GM12892 (cell line): ENCODE data around the gene BHLHE23.

Experiments used
- POLR2A ChIP-seq: IDR thresholded peaks from 2 replicates; pipeline ENCODE4 v1.6.1; 2011; ENCODE audit warnings: low read depth, low read length, control low read depth
- POLR2AphosphoS5 ChIP-seq: IDR thresholded peaks from 2 replicates; pipeline ENCODE4 v1.6.1; 2011; ENCODE audit warnings: low read depth, low read length, control low read depth
- TAF1 ChIP-seq: IDR thresholded peaks from 2 replicates; pipeline ENCODE4 v1.6.1; 2011; ENCODE audit warnings: low read depth, mild to moderate bottlenecking, control low read depth, low read length, borderline replicate concordance

DNA sequence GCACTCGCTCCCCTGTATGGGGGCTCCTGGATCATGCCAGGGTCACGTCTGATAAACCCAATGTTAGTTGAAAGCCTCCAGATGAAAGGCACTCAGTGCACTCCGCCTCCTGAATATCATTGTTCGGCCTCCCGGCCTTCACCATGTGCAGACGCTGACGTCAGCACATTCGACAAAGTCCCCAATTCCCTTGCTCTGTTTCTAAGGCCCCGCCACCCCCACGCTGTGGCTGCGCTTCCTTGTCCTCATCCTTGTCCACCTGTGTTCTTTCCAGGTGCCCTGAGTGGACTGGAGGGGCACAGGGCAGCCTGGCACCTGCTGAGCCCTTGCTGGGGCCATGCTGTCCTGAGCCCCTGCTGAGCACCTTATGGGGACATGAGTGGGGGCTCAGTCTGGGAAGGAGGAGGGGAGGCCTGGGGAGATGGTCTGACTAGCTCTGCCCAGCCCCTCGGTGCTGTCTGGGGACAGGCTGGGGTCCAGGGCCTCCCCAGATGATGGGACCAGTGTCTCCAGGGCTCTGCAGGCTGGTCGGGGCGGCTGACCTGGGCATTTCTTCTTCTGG lies 9.8 kb upstream of the BHLHE23 start:
- TF ChIP-seq POLR2AphosphoS5, result no peak
- TF ChIP-seq POLR2A, result no peak
- TF ChIP-seq TAF1, result no peak
